Natural killer cell treated with Interleukin-12 subunit alpha and Interleukin-12 subunit beta and Interleukin-15 and Interleukin-18, amount 100 ng/mL, for 72 hours (primary cell): ENCODE measurements around the gene UNC13C. TPM values are rescaled to one million over a fixed set of nuclear protein-coding genes. Genes with fewer than 3 reads are reported as not detected.

ENCODE experiments used
- total RNA-seq, 2 donors: library from RNA; stranded (reverse); gene quantifications; one replicate each; pipeline ENCODE4 v1.2.3, GENCODE V29; 2022

The UNC13C gene
- total RNA-seq, 2 donors from 2014 or later: not detected

Other genes starting within 250 kb of the UNC13C start
- gene WDR72, start 218.8 kb upstream of the UNC13C start, total RNA-seq: not detected